CD4-positive, alpha-beta T cell (primary cell): ENCODE results near the gene JDP2. TPM values are rescaled to one million over a fixed set of nuclear protein-coding genes. Genes with fewer than 3 reads are reported as not detected.

ENCODE experiments used
- ATAC-seq: fragments of 200-7000 bp; cut with Tn5 transposase; one replicate; pipeline ENCODE4 v1.10.0; 2022; ENCODE audit warnings: mild to moderate bottlenecking; ENCODE audit not compliant: poor library complexity
- CTCF ChIA-PET: fragments of 350-600 bp; sonication (Branson Sonifier 250); formaldehyde crosslinking; loops from one replicate; lab custom pipeline; 2021; ENCODE audit warnings: antibody characterized with exemption, inconsistent platforms; lab: Charles Lee
- POLR2A ChIA-PET: fragments of 350-600 bp; sonication (Branson Sonifier 250); formaldehyde crosslinking; loops from one replicate; lab custom pipeline; 2021; ENCODE audit warnings: antibody characterized with exemption, inconsistent platforms; lab: Charles Lee
- DNase-seq, 14 experiments: peaks; one replicate each; pipeline ENCODE4 v3.0.0-alpha.2; 2013 to 2020; ENCODE audit warnings: mixed read lengths in 2 of 14
- H3K27ac ChIP-seq, 2 donors: one replicate each; pipeline versions ENCODE4 v1.5.1 to v1.7.0; 2013; ENCODE audit warnings: low read length in 2 of 2, low read depth in 1 of 2, mild to moderate bottlenecking in 1 of 2
- H3K27me3 ChIP-seq, 2 experiments: 1 replicate in 1 of 2; 2 replicates in 1 of 2; pipeline versions ENCODE4 v1.6.1 to v1.7.0; 2013; ENCODE audit warnings: low read length in 2 of 2, control low read depth in 1 of 2, mild to moderate bottlenecking in 1 of 2, moderate library complexity in 1 of 2; ENCODE audit not compliant: insufficient read depth in 2 of 2, control insufficient read depth in 1 of 2
- H3K36me3 ChIP-seq: one replicate; pipeline ENCODE4 v1.6.1; 2013; ENCODE audit warnings: low read length, control low read depth; ENCODE audit not compliant: insufficient read depth
- H3K4me1 ChIP-seq: one replicate; pipeline ENCODE4 v1.6.1; 2013; ENCODE audit warnings: low read length, control low read depth; ENCODE audit not compliant: insufficient read depth
- H3K4me3 ChIP-seq: one replicate; pipeline ENCODE4 v1.5.1; 2013; ENCODE audit warnings: mild to moderate bottlenecking, low read length, moderate library complexity
- H3K9me3 ChIP-seq, 2 experiments: 1 replicate in 1 of 2; 2 replicates in 1 of 2; pipeline versions ENCODE4 v1.6.1 to v1.7.0; 2013; ENCODE audit warnings: low read length in 2 of 2, mild to moderate bottlenecking in 2 of 2, control low read depth in 1 of 2, moderate library complexity in 1 of 2; ENCODE audit not compliant: control insufficient read depth in 1 of 2, insufficient read depth in 1 of 2
- H3K27ac Mint-ChIP-seq: one replicate; pipeline ENCODE4 v1.8.0; 2020; ENCODE audit warnings: mixed read lengths
- H3K27me3 Mint-ChIP-seq: one replicate; pipeline ENCODE4 v1.8.0; 2021; ENCODE audit warnings: mixed read lengths
- H3K36me3 Mint-ChIP-seq: one replicate; pipeline ENCODE4 v1.8.0; 2021; ENCODE audit warnings: low read depth, mixed read lengths
- H3K4me1 Mint-ChIP-seq: one replicate; pipeline ENCODE4 v1.8.0; 2021; ENCODE audit warnings: low read depth, mixed read lengths
- H3K4me3 Mint-ChIP-seq: one replicate; pipeline ENCODE4 v1.8.0; 2020; ENCODE audit warnings: mild to moderate bottlenecking, mixed read lengths
- H3K9me3 Mint-ChIP-seq: one replicate; pipeline ENCODE4 v1.8.0; 2020; ENCODE audit warnings: mixed read lengths
- CTCF ChIP-seq: fragments of 200-600 bp; IDR thresholded peaks from one replicate; pipeline ENCODE4 v1.8.0; 2022; ENCODE audit warnings: antibody characterized with exemption, mild to moderate bottlenecking
- intact Hi-C, 2 experiments: fragments of 100-400 bp; cut with DNase I in 1 of 2; cut with micrococcal nuclease in 1 of 2; formaldehyde crosslinking; loops; one replicate each; pipeline versions ENCODE4 v1.15.1 to v1.9.0; 2023 to 2025; cut with DNase I, micrococcal nuclease
- polyA plus RNA-seq, 2 donors: library from polyadenylated mRNA; unstranded; fragments of 120-200 nt; gene quantifications; one replicate each; pipeline ENCODE4 v1.2.1, GENCODE V29; 2013
- total RNA-seq, 174 experiments: library from RNA in 2 of 174; stranded (reverse) in 2 of 174; gene quantifications; one replicate each; pipeline ENCODE4 v1.2.3 and lab custom pipeline; 2021 to 2026

The JDP2 gene
- total RNA-seq (1 to 10 TPM; 1.1 to 1.2 TPM), total RNA-seq (lab: John Stamatoyannopoulos, UW) (0 to 4.6 (median 0.78) reads per million in 172 experiments)
- polyA plus RNA-seq (2013, experiment 1 of 2) = 4.2 TPM
- polyA plus RNA-seq (2013, experiment 2 of 2) = 5.3 TPM

GRCh38 chr14:75427482-75428229 is at the start of gene JDP2:
JDP2 (plus strand) TSS chr14:75428022; CDS start chr14:75437921, 9,899 bp downstream.
- DNase-seq (peak; percentile 12 to 69 (median 38)), ATAC-seq (peak; percentile 74)
- peak within 1 kb of the TSS; percentile 50 for H3K4me3 ChIP-seq
- H3K4me3 Mint-ChIP-seq = peak within 1 kb of the TSS; percentile 88
- ChIA-PET CTCF (no interaction called here), POLR2A (no interaction called here)
- intact Hi-C loops = loop anchor here in 1 of 2 experiments (5.0 to 10.0 kb wide), 2 partner anchors 95 to 123 kb away; no protein-coding TSS in a partner anchor
- peaks cover 33% of the 10 kb centered on the region for H3K27me3 Mint-ChIP-seq
- no peaks in the 10 kb centered on the region for H3K9me3 ChIP-seq
- H3K36me3 Mint-ChIP-seq = no peaks in the 10 kb centered on the region
- H3K4me1 Mint-ChIP-seq = no peaks in the 10 kb centered on the region
- H3K27ac Mint-ChIP-seq = no peak within 1 kb of the TSS
- TF ChIP-seq CTCF = no peak
- H3K4me1 ChIP-seq = peaks cover 18% of the 10 kb centered on the region
- H3K36me3 ChIP-seq = no peaks in the 10 kb centered on the region
- no peak within 1 kb of the TSS for H3K27ac ChIP-seq
- peaks cover 2% of the 10 kb centered on the region for H3K9me3 Mint-ChIP-seq
- peaks cover 10 to 19% of the 10 kb centered on the region in 2 experiments for H3K27me3 ChIP-seq

- Histone ChIP-seq H3K4me3 (no peak overlapping the region), H3K27ac (no peak overlapping the region), H3K4me1 (no peaks in the 10 kb centered on the region), H3K27me3 (peaks cover 0 to 13% of the 10 kb centered on the region in 2 experiments), H3K9me3 (peaks cover 0 to 4% of the 10 kb centered on the region in 2 experiments), H3K36me3 (no peaks in the 10 kb centered on the region)
- intact Hi-C loops = no loop called here
- CTCF ChIA-PET = no interaction called here
- Mint-ChIP-seq H3K27me3 (peaks cover 10% of the 10 kb centered on the region), H3K27ac (no peak overlapping the region), H3K9me3 (peaks cover 2% of the 10 kb centered on the region), H3K4me3 (no peak overlapping the region), H3K4me1 (no peaks in the 10 kb centered on the region), H3K36me3 (no peaks in the 10 kb centered on the region)
- DNase-seq = no peak
- TF ChIP-seq CTCF = no peak
- no peak for ATAC-seq
- POLR2A ChIA-PET = no interaction called here
Measured at GRCh38 chr14:75379246-75379929, 48.4 kb upstream of the JDP2 start.

GRCh38 chr14:75379930-75380270 is 47.9 kb upstream of the JDP2 start:
- Mint-ChIP-seq H3K27ac (no peak overlapping the region), H3K4me1 (no peaks in the 10 kb centered on the region), H3K36me3 (no peaks in the 10 kb centered on the region), H3K4me3 (no peak overlapping the region), H3K9me3 (peaks cover 6% of the 10 kb centered on the region), H3K27me3 (peaks cover 15% of the 10 kb centered on the region)
- H3K27me3 ChIP-seq = peaks cover 0 to 13% of the 10 kb centered on the region in 2 experiments
- no peak for TF ChIP-seq CTCF
- DNase-seq (no peak), ATAC-seq (no peak)
- peaks cover 0 to 4% of the 10 kb centered on the region in 2 experiments for H3K9me3 ChIP-seq
- ChIA-PET POLR2A (no interaction called here), CTCF (no interaction called here)
- no peaks in the 10 kb centered on the region for H3K36me3 ChIP-seq
- intact Hi-C loops = no loop called here
- no peak overlapping the region for H3K4me3 ChIP-seq
- H3K27ac ChIP-seq = no peak overlapping the region
- no peaks in the 10 kb centered on the region for H3K4me1 ChIP-seq
